ENCODE results near the gene COL17A1.

The COL17A1 gene

GRCh38 chr10:104109908-104110662 lies 24.4 kb upstream of the COL17A1 start:
- no peak for DNase-seq (ENCODE audit: low read depth)
- no peak for TF ChIP-seq CTCF (conservative IDR thresholded peaks at IDR 0.05; ENCODE audit: low read depth, low read length)
- no peak overlapping the region for H3K4me3 ChIP-seq (ENCODE audit: low read length)

GRCh38 chr10:104104926-104105325 lies 19.2 kb upstream of the COL17A1 start:
- no peak for TF ChIP-seq CTCF (conservative IDR thresholded peaks at IDR 0.05; ENCODE audit: low read depth, low read length)
- DNase-seq (ENCODE audit: low read depth), result no peak
- no peak overlapping the region for H3K4me3 ChIP-seq (ENCODE audit: low read length)

GRCh38 chr10:104104418-104104817 lies 18.7 kb upstream of the COL17A1 start:
- no peak overlapping the region for H3K4me3 ChIP-seq (ENCODE audit: low read length)
- no peak for DNase-seq (ENCODE audit: low read depth)
- TF ChIP-seq CTCF (conservative IDR thresholded peaks at IDR 0.05; ENCODE audit: low read depth, low read length), result no peak

DNA sequence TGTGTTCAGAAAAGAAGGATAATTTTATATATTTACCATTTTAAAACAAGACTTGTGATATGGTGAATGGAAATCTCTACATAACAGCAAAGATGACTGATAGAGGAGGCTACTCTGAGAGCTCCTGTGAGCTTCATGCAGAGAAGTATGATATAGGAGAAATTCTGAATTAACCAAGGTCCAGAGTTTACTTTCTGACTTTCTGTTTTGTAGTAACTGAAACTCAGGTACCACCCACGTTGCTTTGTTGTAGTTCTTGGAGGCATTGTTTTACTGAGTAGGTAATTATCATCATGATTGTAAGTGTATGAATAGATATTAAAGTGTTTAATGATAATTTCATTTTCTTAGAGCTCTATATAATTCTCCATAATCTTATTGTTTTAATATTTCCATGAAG lies 18.3 kb upstream of the COL17A1 start:
- no peak overlapping the region for H3K4me3 ChIP-seq (ENCODE audit: low read length)
- no peak for TF ChIP-seq CTCF (conservative IDR thresholded peaks at IDR 0.05; ENCODE audit: low read depth, low read length)
- no peak for DNase-seq (ENCODE audit: low read depth)

DNA sequence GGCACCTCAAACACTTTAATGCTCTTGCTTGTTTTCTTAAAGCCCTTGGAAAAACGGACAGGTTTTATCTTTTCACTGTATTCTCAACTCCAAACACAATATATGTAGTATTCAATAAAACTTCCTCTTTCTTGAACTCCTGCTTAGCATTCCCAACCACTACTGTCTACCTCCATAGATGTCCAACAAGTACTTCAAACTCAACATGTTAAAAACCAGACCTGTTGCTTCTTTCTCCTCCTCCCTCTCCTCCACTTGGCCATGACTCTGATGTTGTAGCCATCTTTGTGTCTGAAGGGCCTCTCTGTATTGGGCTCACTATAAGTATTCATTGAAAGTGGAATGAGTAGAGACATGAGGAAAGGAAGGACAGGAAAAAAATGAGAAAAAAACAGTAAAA lies 16.2 kb upstream of the COL17A1 start:
- no peak for DNase-seq (ENCODE audit: low read depth)
- no peak overlapping the region for H3K4me3 ChIP-seq (ENCODE audit: low read length)
- TF ChIP-seq CTCF (conservative IDR thresholded peaks at IDR 0.05; ENCODE audit: low read depth, low read length), result no peak

DNA sequence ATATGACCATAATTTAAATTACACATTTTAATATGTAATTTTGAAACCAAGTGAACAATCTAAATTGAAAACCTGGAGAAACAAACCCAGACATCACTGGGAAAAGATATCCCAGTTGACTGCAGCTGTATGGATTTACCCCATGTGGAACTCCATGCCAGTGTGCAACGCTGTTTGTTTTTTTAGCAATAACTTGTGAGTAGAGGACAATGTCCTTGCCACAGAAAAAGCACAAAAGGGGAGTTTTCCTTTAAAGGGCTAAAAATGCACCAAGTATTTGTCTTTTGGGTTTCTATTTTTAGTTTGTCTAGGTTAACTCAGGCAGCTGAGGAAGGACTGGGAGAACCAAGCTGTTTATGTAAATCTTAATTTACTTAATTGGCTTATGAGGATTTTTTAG lies 15.1 kb upstream of the COL17A1 start:
- no peak for TF ChIP-seq CTCF (conservative IDR thresholded peaks at IDR 0.05; ENCODE audit: low read depth, low read length)
- DNase-seq (ENCODE audit: low read depth), result no peak
- H3K4me3 ChIP-seq (ENCODE audit: low read length), result no peak overlapping the region

GRCh38 chr10:104099941-104100340 lies 14.3 kb upstream of the COL17A1 start:
- DNase-seq (ENCODE audit: low read depth), result no peak
- no peak overlapping the region for H3K4me3 ChIP-seq (ENCODE audit: low read length)
- no peak for TF ChIP-seq CTCF (conservative IDR thresholded peaks at IDR 0.05; ENCODE audit: low read depth, low read length)

Data from retinal pigment epithelial cell (primary cell).